B cell (primary cell): Measurements from ENCODE around the gene ZNF362. TPM values are rescaled to one million over a fixed set of nuclear protein-coding genes. Genes with fewer than 3 reads are reported as not detected.

Experiments
- ATAC-seq: fragments of 200-7000 bp; cut with Tn5 transposase; one replicate; pipeline ENCODE4 v1.10.0; 2021; ENCODE audit warnings: low read depth, mild to moderate bottlenecking, moderate number of reproducible peaks, moderate library complexity
- CTCF ChIA-PET: fragments of 350-600 bp; sonication (Branson Sonifier 250); formaldehyde crosslinking; loops from one replicate; lab custom pipeline; 2021; ENCODE audit warnings: antibody characterized with exemption, inconsistent platforms; lab: Charles Lee
- POLR2A ChIA-PET: fragments of 350-600 bp; sonication (Branson Sonifier 250); formaldehyde crosslinking; loops from one replicate; lab custom pipeline; 2021; ENCODE audit warnings: antibody characterized with exemption; lab: Charles Lee
- DNase-seq: peaks from one replicate; pipeline ENCODE4 v3.0.0; 2013
- H2AFZ ChIP-seq: 2 replicates; pipeline ENCODE4 v1.6.1; 2012; ENCODE audit warnings: mild to moderate bottlenecking, low read depth, low read length; ENCODE audit not compliant: insufficient read depth, poor library complexity, severe bottlenecking
- H3K27ac ChIP-seq, 2 donors: 1 replicate in 1 of 2; 2 replicates in 1 of 2; pipeline ENCODE4 v1.5.1; 2012 to 2013; ENCODE audit warnings: low read length in 2 of 2, mild to moderate bottlenecking in 2 of 2, moderate library complexity in 1 of 2
- H3K27me3 ChIP-seq, 4 experiments: fragments of 200-600 bp in 1 of 4; sonication (generic) in 1 of 4; replicated peaks in 1 of 4; 1 replicate in 2 of 4; 2 replicates in 2 of 4; pipeline versions ENCODE4 v1.6.1 to v1.7.0; 2013 to 2016; ENCODE audit warnings: low read length in 3 of 4, mild to moderate bottlenecking in 2 of 4, mixed read lengths in 1 of 4, moderate library complexity in 1 of 4; ENCODE audit not compliant: insufficient read depth in 4 of 4, control insufficient read depth in 3 of 4; ENCODE audit errors: control extremely low read depth in 1 of 4
- H3K36me3 ChIP-seq, 2 experiments: replicated peaks in 1 of 2; 1 replicate in 1 of 2; 2 replicates in 1 of 2; pipeline versions ENCODE4 v1.6.1 to v1.7.1; 2013; ENCODE audit warnings: low read length in 1 of 2; ENCODE audit not compliant: insufficient read depth in 2 of 2, control insufficient read depth in 1 of 2; ENCODE audit errors: control extremely low read depth in 1 of 2, extremely low read depth in 1 of 2
- H3K4me1 ChIP-seq, 2 donors: fragments of 200-600 bp in 1 of 2; sonication (generic) in 1 of 2; 1 replicate in 1 of 2; 2 replicates in 1 of 2; pipeline versions ENCODE4 v1.5.1 to v1.6.1; 2013 to 2017; ENCODE audit warnings: low read length in 2 of 2; ENCODE audit not compliant: control insufficient read depth in 2 of 2, insufficient read depth in 2 of 2
- H3K4me2 ChIP-seq: replicated peaks from 2 replicates; pipeline ENCODE3; 2012; ENCODE audit warnings: mild to moderate bottlenecking, low read depth, low read length; ENCODE audit not compliant: poor library complexity, severe bottlenecking
- H3K4me3 ChIP-seq, 5 experiments: fragments of 200-600 bp in 1 of 5; sonication (generic) in 1 of 5; 1 replicate in 3 of 5; 2 replicates in 2 of 5; pipeline versions ENCODE4 v1.5.1 to v1.7.0; 2011 to 2016; ENCODE audit warnings: low read length in 4 of 5, mild to moderate bottlenecking in 4 of 5, low read depth in 2 of 5, control low read depth in 1 of 5, moderate library complexity in 1 of 5; ENCODE audit not compliant: insufficient read depth in 1 of 5; ENCODE audit errors: control extremely low read depth in 1 of 5, extremely low read depth in 1 of 5
- H3K79me2 ChIP-seq: fragments of 200-600 bp; sonication (generic); one replicate; pipeline ENCODE4 v1.6.0; 2016; ENCODE audit warnings: low read length; ENCODE audit not compliant: control insufficient read depth, insufficient read depth
- H3K9ac ChIP-seq: fragments of 200-600 bp; sonication (generic); 2 replicates; pipeline ENCODE4 v1.6.1; 2017; ENCODE audit warnings: mild to moderate bottlenecking, low read length, moderate library complexity
- H3K9me3 ChIP-seq, 3 donors: one replicate each; pipeline versions ENCODE4 v1.6.1 to v1.7.1; 2013; ENCODE audit warnings: low read length in 2 of 3; ENCODE audit not compliant: control insufficient read depth in 2 of 3, insufficient read depth in 1 of 3; ENCODE audit errors: control extremely low read depth in 1 of 3
- H4K20me1 ChIP-seq: 2 replicates; pipeline ENCODE4 v1.6.0; 2012; ENCODE audit warnings: mild to moderate bottlenecking, low read length; ENCODE audit not compliant: insufficient read depth, control insufficient read depth, poor library complexity, severe bottlenecking
- H3K27ac Mint-ChIP-seq: one replicate; pipeline ENCODE4 v1.8.0; 2021; ENCODE audit warnings: mixed read lengths
- H3K27me3 Mint-ChIP-seq: one replicate; pipeline ENCODE4 v1.8.0; 2021; ENCODE audit warnings: mixed read lengths
- H3K4me1 Mint-ChIP-seq: one replicate; pipeline ENCODE4 v1.8.0; 2021; ENCODE audit warnings: mixed read lengths
- H3K4me3 Mint-ChIP-seq: one replicate; pipeline ENCODE4 v1.8.0; 2021; ENCODE audit warnings: mixed read lengths
- H3K9me3 Mint-ChIP-seq: one replicate; pipeline ENCODE4 v1.8.0; 2022; ENCODE audit warnings: mixed read lengths; ENCODE audit not compliant: insufficient read depth
- CTCF ChIP-seq: fragments of 200-600 bp; IDR thresholded peaks from one replicate; pipeline ENCODE4 v1.8.0; 2022; ENCODE audit warnings: antibody characterized with exemption, mild to moderate bottlenecking
- EZH2 ChIP-seq: IDR thresholded peaks from 2 replicates; pipeline ENCODE4 v1.6.1; 2012; ENCODE audit warnings: borderline replicate concordance, low read depth, mild to moderate bottlenecking, moderate library complexity, low read length; ENCODE audit not compliant: insufficient read depth, poor library complexity, severe bottlenecking
- WGBS: methylation state at CpG from one replicate; pipeline ENCODE4 v1.1.5; 2013; ENCODE audit warnings: missing lambda C conversion rate; ENCODE audit not compliant: insufficient coverage; 5-methylcytosine and 5-hydroxymethylcytosine counted together
- intact Hi-C: fragments of 100-400 bp; cut with micrococcal nuclease; formaldehyde crosslinking; loops from one replicate; pipeline ENCODE4 v1.10.0; 2022
- polyA plus RNA-seq: library from polyadenylated mRNA; depleted of rRNA; stranded (reverse); fragments of >200 nt; gene quantifications from 2 replicates; pipeline ENCODE4 v1.2.3, GENCODE V29; 2012
- total RNA-seq, 2 donors: library from RNA; stranded (reverse); fragments of 120-200 nt in 1 of 2; gene quantifications; 1 replicate in 1 of 2; 2 replicates in 1 of 2; pipeline versions ENCODE4 v1.2.3 to v1.2.4, GENCODE V29; 2013 to 2022

Gene ZNF362
- total and polyA plus RNA-seq, 2 donors (not counting 1 experiment from before 2014, with no cell fraction given), result 14.0 to 20.4 TPM

GRCh38 chr1:33225586-33225985, 30.7 kb upstream of the ZNF362 start:
- ChIA-PET CTCF (no interaction called here), POLR2A (no interaction called here)
- Histone ChIP-seq H3K4me3 (no peak overlapping the region), H3K9ac (no peak overlapping the region), H3K27me3 (peaks cover 0 to 13% (median 1%) of the 10 kb centered on the region in 4 experiments), H3K27ac (no peak overlapping the region), H3K79me2 (no peaks in the 10 kb centered on the region), H3K4me2 (no peak overlapping the region), H3K4me1 (no peaks in the 10 kb centered on the region), H2AFZ (no peak overlapping the region), H3K36me3 (no peaks in the 10 kb centered on the region), H4K20me1 (no peaks in the 10 kb centered on the region), H3K9me3 (peaks cover 1 to 5% (median 5%) of the 10 kb centered on the region in 3 donors)
- Mint-ChIP-seq H3K4me3 (no peak overlapping the region), H3K4me1 (no peaks in the 10 kb centered on the region), H3K27ac (no peak overlapping the region), H3K27me3 (peaks cover 44% of the 10 kb centered on the region), H3K9me3 (peaks cover 15% of the 10 kb centered on the region)
- intact Hi-C loops, result no loop called here
- no CpG with 5 or more reads among the region's 1 CpG for WGBS
- no peak for ATAC-seq
- TF ChIP-seq CTCF (no peak), EZH2 (no peak)
- DNase-seq, result no peak

DNA sequence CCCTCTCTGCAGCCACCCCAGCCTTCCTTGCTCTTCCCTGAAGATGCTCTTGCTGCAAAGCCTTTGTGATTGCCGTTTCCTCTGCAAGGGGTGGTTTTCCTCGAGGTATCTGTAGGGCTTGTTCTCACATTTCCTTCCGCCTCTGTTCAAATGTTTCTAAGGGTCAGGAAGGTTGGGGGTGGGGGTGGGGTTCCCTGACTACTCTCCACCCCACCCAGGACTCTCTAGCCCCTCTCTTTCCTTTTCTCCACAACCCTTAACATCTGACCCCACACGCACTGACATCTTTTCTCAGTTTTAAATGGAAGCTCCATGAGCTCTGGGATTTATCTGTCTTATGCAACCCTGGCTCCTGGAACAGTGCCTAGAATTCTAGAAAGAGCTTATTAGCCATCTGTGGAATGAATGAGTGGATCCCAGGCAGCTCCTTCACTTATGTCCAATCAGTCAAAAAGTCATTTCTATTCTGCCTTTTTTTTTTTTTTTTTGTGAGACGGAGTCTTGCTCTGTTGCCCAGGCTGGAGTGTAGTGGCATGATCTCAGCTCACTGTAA, 27.3 kb upstream of the ZNF362 start:
- H3K27me3 ChIP-seq, result peaks cover 0 to 13% (median 2%) of the 10 kb centered on the region in 4 experiments
- H2AFZ ChIP-seq, result no peak overlapping the region
- no peaks in the 10 kb centered on the region for H3K4me1 ChIP-seq
- Mint-ChIP-seq H3K9me3 (peaks cover 9% of the 10 kb centered on the region), H3K27me3 (peaks cover 38% of the 10 kb centered on the region), H3K4me1 (no peaks in the 10 kb centered on the region), H3K4me3 (no peak overlapping the region), H3K27ac (no peak overlapping the region)
- ChIA-PET CTCF (interaction anchor here (0.9 to 1.2 kb wide), 2 partner anchors 9 to 66 kb away, joined by 3 read pairs; no protein-coding TSS in a partner anchor), POLR2A (no interaction called here)
- no peak overlapping the region for H3K9ac ChIP-seq
- intact Hi-C loops, result no loop called here
- H3K36me3 ChIP-seq, result no peaks in the 10 kb centered on the region
- H3K79me2 ChIP-seq, result no peaks in the 10 kb centered on the region
- H3K27ac ChIP-seq, result no peak overlapping the region
- ATAC-seq (no peak), DNase-seq (no peak)
- peaks cover 0 to 5% (median 1%) of the 10 kb centered on the region in 3 donors for H3K9me3 ChIP-seq
- H4K20me1 ChIP-seq, result no peaks in the 10 kb centered on the region
- H3K4me2 ChIP-seq, result no peak overlapping the region
- no peak for TF ChIP-seq CTCF
- no peak for TF ChIP-seq EZH2
- H3K4me3 ChIP-seq, result no peak overlapping the region
- no CpG with 5 or more reads among the region's 5 CpGs for WGBS
